IMR-90 (cell line): Measurements from ENCODE around the gene GPR176. TPM values are rescaled to one million over a fixed set of nuclear protein-coding genes. Genes with fewer than 3 reads are reported as not detected.

Source experiments
- ATAC-seq: fragments of 200-7000 bp; cut with Tn5 transposase; 2 replicates; pipeline ENCODE4 v1.9.1; 2020; ENCODE audit warnings: low read depth, mild to moderate bottlenecking, moderate library complexity
- BruUV-seq: library from RNA; stranded (reverse); fragments of 400-500 nt; replicated peaks from 2 replicates; lab custom pipeline; 2021; lab: Mats Ljungman, UMichigan
- CTCF ChIA-PET: fragments of 300-600 bp; formaldehyde crosslinking; extraction: SDS; loops from one replicate; lab custom pipeline; 2021; ENCODE audit warnings: antibody characterized with exemption; lab: Yijun Ruan, JAX
- POLR2A ChIA-PET: fragments of 300-600 bp; sonication (Branson Sonifier 250); formaldehyde crosslinking; loops from one replicate; lab custom pipeline; 2022; ENCODE audit warnings: antibody characterized with exemption; ENCODE audit not compliant: unreplicated experiment; lab: Charles Lee
- DNase-seq: peaks from one replicate; pipeline ENCODE4 v3.0.0; 2013
- H2AFZ ChIP-seq: replicated peaks from 2 replicates; pipeline ENCODE3; 2013; ENCODE audit warnings: low read length, mild to moderate bottlenecking; ENCODE audit not compliant: poor library complexity
- H2AK5ac ChIP-seq: 2 replicates; pipeline ENCODE4 v1.6.1; 2013; ENCODE audit warnings: low read depth, low read length, inconsistent platforms
- H2AK9ac ChIP-seq: replicated peaks from 2 replicates; pipeline ENCODE3; 2013; ENCODE audit warnings: mild to moderate bottlenecking, low read depth, low read length, moderate library complexity; ENCODE audit not compliant: poor library complexity
- H2BK120ac ChIP-seq: 2 replicates; pipeline ENCODE4 v1.6.1; 2013; ENCODE audit warnings: low read depth, low read length, inconsistent platforms
- H2BK15ac ChIP-seq: 3 replicates; pipeline ENCODE4 v1.6.1; 2013; ENCODE audit warnings: low read depth, low read length, inconsistent platforms
- H2BK20ac ChIP-seq: 2 replicates; pipeline ENCODE4 v1.6.1; 2013; ENCODE audit warnings: low read depth, mild to moderate bottlenecking, inconsistent platforms, low read length, moderate library complexity
- H2BK5ac ChIP-seq: 2 replicates; pipeline ENCODE4 v1.6.1; 2013; ENCODE audit warnings: mild to moderate bottlenecking, low read depth, low read length, inconsistent platforms; ENCODE audit not compliant: poor library complexity, severe bottlenecking
- H3K14ac ChIP-seq: replicated peaks from 2 replicates; pipeline ENCODE4 v1.6.1; 2013; ENCODE audit warnings: low read depth, low read length, inconsistent platforms
- H3K18ac ChIP-seq: 2 replicates; pipeline ENCODE4 v1.6.1; 2013; ENCODE audit warnings: low read depth, low read length, control low read depth
- H3K23ac ChIP-seq: 2 replicates; pipeline ENCODE4 v1.6.1; 2013; ENCODE audit warnings: low read depth, low read length, inconsistent platforms
- H3K27ac ChIP-seq: 2 replicates; pipeline ENCODE4 v1.5.1; 2013; ENCODE audit warnings: mild to moderate bottlenecking, control low read depth, low read length; ENCODE audit not compliant: insufficient read depth
- H3K27me3 ChIP-seq: 2 replicates; pipeline ENCODE4 v1.6.1; 2013; ENCODE audit warnings: low read length; ENCODE audit not compliant: control insufficient read depth, insufficient read depth
- H3K36me3 ChIP-seq: 2 replicates; pipeline ENCODE4 v1.6.1; 2013; ENCODE audit warnings: low read length, mixed read lengths; ENCODE audit not compliant: control insufficient read depth, insufficient read depth
- H3K4ac ChIP-seq: 2 replicates; pipeline ENCODE4 v1.6.1; 2013; ENCODE audit warnings: low read depth, low read length, inconsistent platforms
- H3K4me1 ChIP-seq: 2 replicates; pipeline ENCODE4 v1.6.1; 2013; ENCODE audit warnings: low read length, mixed read lengths; ENCODE audit not compliant: control insufficient read depth, insufficient read depth
- H3K4me2 ChIP-seq: 2 replicates; pipeline ENCODE4 v1.6.1; 2013; ENCODE audit warnings: low read depth, mild to moderate bottlenecking, control low read depth, low read length, moderate library complexity
- H3K4me3 ChIP-seq: 2 replicates; pipeline ENCODE4 v1.5.1; 2013; ENCODE audit warnings: low read depth, mild to moderate bottlenecking, control low read depth, low read length, moderate library complexity; ENCODE audit not compliant: insufficient read depth
- H3K56ac ChIP-seq: 2 replicates; pipeline ENCODE4 v1.6.1; 2013; ENCODE audit warnings: low read length, inconsistent platforms; ENCODE audit not compliant: insufficient read depth; ENCODE audit errors: extremely low read depth
- H3K79me1 ChIP-seq, 2 experiments: 2 replicates each; pipeline ENCODE4 v1.6.1; 2013; ENCODE audit warnings: low read length in 2 of 2, inconsistent platforms in 1 of 2, low read depth in 1 of 2
- H3K9ac ChIP-seq: 2 replicates; pipeline ENCODE4 v1.6.1; 2013; ENCODE audit warnings: low read depth, low read length, control low read depth
- H3K9me1 ChIP-seq: 2 replicates; pipeline ENCODE4 v1.6.1; 2013; ENCODE audit warnings: low read length, inconsistent platforms; ENCODE audit not compliant: insufficient read depth
- H3K9me3 ChIP-seq: 2 replicates; pipeline ENCODE4 v1.6.1; 2013; ENCODE audit warnings: low read length; ENCODE audit not compliant: control insufficient read depth, insufficient read depth
- H4K20me1 ChIP-seq: 2 replicates; pipeline ENCODE4 v1.6.1; 2013; ENCODE audit warnings: low read length, inconsistent platforms; ENCODE audit not compliant: insufficient read depth
- H4K5ac ChIP-seq: 2 replicates; pipeline ENCODE4 v1.6.1; 2013; ENCODE audit warnings: mild to moderate bottlenecking, low read depth, low read length, control low read depth
- H4K8ac ChIP-seq, 2 experiments: 2 replicates each; pipeline ENCODE4 v1.6.1; 2013; ENCODE audit warnings: low read depth in 2 of 2, low read length in 2 of 2, control low read depth in 1 of 2, inconsistent platforms in 1 of 2
- H4K91ac ChIP-seq: 2 replicates; pipeline ENCODE4 v1.6.1; 2013; ENCODE audit warnings: low read depth, low read length, inconsistent platforms; ENCODE audit not compliant: insufficient read depth
- BHLHE40 ChIP-seq: fragments of 150-350 bp; IDR thresholded peaks from 2 replicates; pipeline ENCODE4 v1.6.1; 2016; ENCODE audit warnings: mild to moderate bottlenecking, low read depth, low read length
- CEBPB ChIP-seq: IDR thresholded peaks from 2 replicates; pipeline ENCODE4 v1.6.1; 2012; ENCODE audit warnings: low read depth, low read length, improper control_type of control experiment
- CHD1 ChIP-seq: IDR thresholded peaks from 2 replicates; pipeline ENCODE4 v1.6.1; 2012; ENCODE audit warnings: low read depth, low read length, improper control_type of control experiment
- FOS ChIP-seq: fragments of 150-350 bp; IDR thresholded peaks from 2 replicates; pipeline ENCODE4 v1.6.1; 2016; ENCODE audit warnings: low read depth, low read length
- NFE2L2 ChIP-seq: fragments of 150-350 bp; IDR thresholded peaks from 2 replicates; pipeline ENCODE4 v1.6.1; 2016; ENCODE audit warnings: low read depth, mild to moderate bottlenecking, low read length
- POLR2A ChIP-seq: IDR thresholded peaks from 2 replicates; pipeline ENCODE4 v1.6.1; 2012; ENCODE audit warnings: mild to moderate bottlenecking, low read depth, low read length
- RFX5 ChIP-seq: IDR thresholded peaks from 2 replicates; pipeline ENCODE4 v1.8.0; 2012; ENCODE audit warnings: low read depth, mild to moderate bottlenecking, low read length, moderate library complexity
- WGBS, 2 experiments: methylation state at CpG; one replicate each; pipeline versions ENCODE4 v1.1.5 to v1.1.7; 2013; ENCODE audit warnings: missing lambda C conversion rate in 2 of 2; ENCODE audit not compliant: insufficient read length in 1 of 2; ENCODE audit errors: extremely low coverage in 2 of 2; 5-methylcytosine and 5-hydroxymethylcytosine counted together
- dilution Hi-C: fragments of 300-500 bp; cut with HindIII; formaldehyde crosslinking; loops from one replicate; pipeline ENCODE4 v1.14.3; 2018; ENCODE audit warnings: low sequenced_read_pairs; ENCODE audit not compliant: unreplicated experiment
- in situ Hi-C: fragments of 300-500 bp; cut with MboI; formaldehyde crosslinking; loops from 3 replicates; pipeline ENCODE4 v1.14.3; 2019; ENCODE audit warnings: low sequenced_read_pairs, inconsistent platforms, mixed read lengths
- intact Hi-C: fragments of 100-400 bp; cut with micrococcal nuclease; formaldehyde crosslinking; loops from 2 replicates; pipeline ENCODE4 v1.10.0; 2022
- polyA plus RNA-seq, 3 experiments: library from polyadenylated mRNA; depleted of rRNA; stranded (reverse); fragments of >200 nt; gene quantifications; 2 replicates each; pipeline ENCODE4 v1.2.3, GENCODE V29; 2012; ENCODE audit warnings: low replicate concordance in 1 of 3
- total RNA-seq: library from RNA; depleted of rRNA; stranded (reverse); fragments of >200 nt; gene quantifications from 2 replicates; pipeline ENCODE4 v1.2.3, GENCODE V29; 2012
- TF ChIP-seq, protein P1 (sequence below): fragments of 150-350 bp; IDR thresholded peaks from 2 replicates; pipeline ENCODE4 v1.6.1; 2017; ENCODE audit warnings: mild to moderate bottlenecking, antibody characterized with exemption, low read length, low read depth
- TF ChIP-seq, protein P2 (sequence below): fragments of 150-350 bp; IDR thresholded peaks from 2 replicates; pipeline ENCODE4 v1.6.1; 2016; ENCODE audit warnings: low read depth, mild to moderate bottlenecking, low read length, moderate library complexity, borderline replicate concordance

Gene GPR176
- total and polyA plus RNA-seq, 2 of the 4 experiments (the other 2 are of a cell fraction): 114 to 246 TPM

DNA sequence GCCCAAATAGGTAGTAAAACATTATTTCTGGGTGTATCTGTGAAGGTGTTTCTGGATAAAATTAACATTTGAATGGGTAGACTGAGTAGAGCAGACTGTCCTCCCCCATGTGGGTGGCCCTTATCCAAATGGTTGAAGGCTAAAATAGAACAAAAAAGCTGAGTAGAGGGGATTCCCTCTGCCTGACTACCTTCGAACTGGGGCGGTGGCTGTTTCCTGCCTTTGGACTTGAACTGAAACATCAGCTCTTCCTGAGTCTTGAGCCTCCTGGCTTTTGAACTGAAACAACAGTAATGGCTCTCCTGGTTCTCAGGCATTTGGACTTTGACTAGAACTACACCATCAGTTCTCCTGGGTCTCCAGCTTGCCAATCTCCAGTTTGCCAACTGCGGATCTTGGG, 4.4 kb upstream of the GPR176 start:
- TF ChIP-seq, protein P1, sequence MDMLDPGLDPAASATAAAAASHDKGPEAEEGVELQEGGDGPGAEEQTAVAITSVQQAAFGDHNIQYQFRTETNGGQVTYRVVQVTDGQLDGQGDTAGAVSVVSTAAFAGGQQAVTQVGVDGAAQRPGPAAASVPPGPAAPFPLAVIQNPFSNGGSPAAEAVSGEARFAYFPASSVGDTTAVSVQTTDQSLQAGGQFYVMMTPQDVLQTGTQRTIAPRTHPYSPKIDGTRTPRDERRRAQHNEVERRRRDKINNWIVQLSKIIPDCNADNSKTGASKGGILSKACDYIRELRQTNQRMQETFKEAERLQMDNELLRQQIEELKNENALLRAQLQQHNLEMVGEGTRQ: no peak
- TF ChIP-seq, protein P2, sequence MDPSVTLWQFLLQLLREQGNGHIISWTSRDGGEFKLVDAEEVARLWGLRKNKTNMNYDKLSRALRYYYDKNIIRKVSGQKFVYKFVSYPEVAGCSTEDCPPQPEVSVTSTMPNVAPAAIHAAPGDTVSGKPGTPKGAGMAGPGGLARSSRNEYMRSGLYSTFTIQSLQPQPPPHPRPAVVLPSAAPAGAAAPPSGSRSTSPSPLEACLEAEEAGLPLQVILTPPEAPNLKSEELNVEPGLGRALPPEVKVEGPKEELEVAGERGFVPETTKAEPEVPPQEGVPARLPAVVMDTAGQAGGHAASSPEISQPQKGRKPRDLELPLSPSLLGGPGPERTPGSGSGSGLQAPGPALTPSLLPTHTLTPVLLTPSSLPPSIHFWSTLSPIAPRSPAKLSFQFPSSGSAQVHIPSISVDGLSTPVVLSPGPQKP: no peak
- TF ChIP-seq NFE2L2: no peak
- TF ChIP-seq POLR2A: no peak
- no peak for TF ChIP-seq FOS
- TF ChIP-seq RFX5: no peak
- TF ChIP-seq CHD1: no peak
- no peak for TF ChIP-seq CEBPB
- TF ChIP-seq BHLHE40: no peak
- no peak overlapping the region for H3K23ac ChIP-seq
- H3K9me3 ChIP-seq: no peaks in the 10 kb centered on the region
- H3K27me3 ChIP-seq: no peaks in the 10 kb centered on the region
- ATAC-seq (no peak), DNase-seq (no peak)
- peaks cover 4% of the 10 kb centered on the region for H3K4me1 ChIP-seq
- H3K4me2 ChIP-seq: no peak overlapping the region
- no peak overlapping the region for H2AK9ac ChIP-seq
- in situ Hi-C loops: no loop called here
- BruUV-seq: no TSS peak
- H3K79me1 ChIP-seq: peaks cover 4 to 10% of the 10 kb centered on the region in 2 experiments; a peak in 1 of 4 replicates
- no peak overlapping the region for H3K4me3 ChIP-seq
- no peak overlapping the region for H3K56ac ChIP-seq
- H2BK15ac ChIP-seq: no peak overlapping the region
- H3K27ac ChIP-seq: no peak overlapping the region
- dilution Hi-C loops: no loop called here
- POLR2A ChIA-PET: no interaction called here
- no peak overlapping the region for H3K9ac ChIP-seq
- no peak overlapping the region for H2BK20ac ChIP-seq
- H4K20me1 ChIP-seq: no peaks in the 10 kb centered on the region
- peaks cover 6% of the 10 kb centered on the region; the same call in 1 of the 2 replicates for H3K9me1 ChIP-seq
- H3K4ac ChIP-seq: no peak overlapping the region
- H3K36me3 ChIP-seq: no peaks in the 10 kb centered on the region
- intact Hi-C loops: no loop called here
- H3K14ac ChIP-seq: no peak overlapping the region
- WGBS, 2 experiments: 93% methylated on average over 2 of the region's 3 CpGs; no CpG with 5 or more reads in 1 of the 2 experiments
- no peak overlapping the region for H4K5ac ChIP-seq
- H4K8ac ChIP-seq: no peak overlapping the region
- H3K18ac ChIP-seq: no peak overlapping the region
- H2AFZ ChIP-seq: no peak overlapping the region
- no peak overlapping the region for H4K91ac ChIP-seq
- no peak overlapping the region for H2AK5ac ChIP-seq
- H2BK5ac ChIP-seq: no peak overlapping the region
- CTCF ChIA-PET: no interaction called here
- H2BK120ac ChIP-seq: no peak overlapping the region
